Measurements from ENCODE around the gene BCL11A. TPM values are rescaled to one million over a fixed set of nuclear protein-coding genes. Genes with fewer than 3 reads are reported as not detected.

Gene BCL11A
- total and polyA plus RNA-seq, 4 donors, result 0.08 to 8.5 (median 0.47) TPM

DNA sequence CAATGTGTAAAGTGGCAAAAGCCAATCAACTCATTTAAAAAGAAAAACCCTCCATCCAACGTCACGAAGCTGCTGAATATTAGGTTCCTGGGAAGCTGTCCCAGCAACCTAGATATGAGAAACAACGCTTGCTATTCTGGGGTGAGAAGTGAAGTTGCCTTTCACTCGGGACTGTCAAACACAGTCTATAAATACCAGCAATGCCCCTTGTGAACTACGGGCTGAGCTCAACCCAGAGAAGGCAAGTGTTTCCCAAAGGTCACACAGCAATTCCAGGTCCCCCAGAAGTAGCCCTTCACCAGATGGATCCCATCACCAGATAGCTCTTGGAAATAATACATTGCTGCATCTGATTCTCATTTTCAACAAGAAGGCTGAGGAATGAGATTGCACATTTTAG lies 67.9 kb downstream of the BCL11A start (continued):
- TF ChIP-seq, protein P1, sequence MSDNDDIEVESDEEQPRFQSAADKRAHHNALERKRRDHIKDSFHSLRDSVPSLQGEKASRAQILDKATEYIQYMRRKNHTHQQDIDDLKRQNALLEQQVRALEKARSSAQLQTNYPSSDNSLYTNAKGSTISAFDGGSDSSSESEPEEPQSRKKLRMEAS (IDR thresholded peaks at IDR 0.05), result no peak
- TF ChIP-seq GABPA (IDR thresholded peaks at IDR 0.05 in 1 of 2, conservative IDR thresholded peaks at IDR 0.05 in 1 of 2), result no peak
- no peak for TF ChIP-seq FOXA1 (IDR thresholded peaks at IDR 0.05)

DNA sequence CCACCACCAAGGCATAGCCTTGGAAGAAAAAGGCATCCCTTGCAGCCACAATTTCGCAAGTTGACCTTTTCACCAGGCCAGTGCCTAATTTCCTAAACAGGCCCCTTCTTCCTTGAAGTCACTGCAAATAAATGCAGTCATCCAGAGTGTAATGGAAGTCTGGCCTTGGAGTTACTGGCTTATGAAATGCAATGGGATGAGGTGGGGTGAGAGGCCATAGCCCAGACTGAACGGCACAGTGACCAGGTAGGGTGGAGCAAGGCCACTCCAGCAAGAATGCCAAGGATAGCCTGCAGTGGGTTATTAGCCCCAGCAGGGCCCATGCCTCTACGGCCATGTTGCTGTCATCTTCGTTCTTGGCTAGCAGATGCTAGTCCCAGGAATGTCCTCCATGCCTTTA lies 68.4 kb downstream of the BCL11A start:
- 86% methylated on average over 4 of the region's 4 CpGs for whole genome bisulfite sequencing
- Histone ChIP-seq H3K9me3 (ENCODE audit: control insufficient read depth in 4 of 4, low read length in 3 of 4) (no peaks in the 10 kb centered on the region), H3K36me3 (ENCODE audit: control insufficient read depth in 4 of 4, insufficient read depth in 3 of 4, low read depth in 1 of 4, low read length in 3 of 4) (no peaks in the 10 kb centered on the region), H3K4me1 (ENCODE audit: control insufficient read depth in 4 of 4, insufficient read depth in 4 of 4, low read length in 3 of 4) (peaks cover 3 to 15% (median 13%) of the 10 kb centered on the region in 4 donors), H3K9ac (ENCODE audit: low read depth in 1 of 2, low read length in 2 of 2) (no peak overlapping the region), H3K4me3 (ENCODE audit: low read depth in 1 of 3, low read length in 3 of 3) (no peak overlapping the region), H3K27ac (ENCODE audit: low read depth in 1 of 2, low read length in 2 of 2) (no peak overlapping the region), H3K27me3 (ENCODE audit: control insufficient read depth in 4 of 4, insufficient read depth in 4 of 4, low read length in 3 of 4) (no peaks in the 10 kb centered on the region)
- no peak for DNase-seq (ENCODE audit: low spot score)
- TF ChIP-seq SP1 (IDR thresholded peaks at IDR 0.05) (no peak), GABPA (IDR thresholded peaks at IDR 0.05 in 1 of 2, conservative IDR thresholded peaks at IDR 0.05 in 1 of 2) (no peak), YY1 (IDR thresholded peaks at IDR 0.05) (no peak), JUND (IDR thresholded peaks at IDR 0.05) (no peak), RAD21 (IDR thresholded peaks at IDR 0.05) (no peak)

DNA sequence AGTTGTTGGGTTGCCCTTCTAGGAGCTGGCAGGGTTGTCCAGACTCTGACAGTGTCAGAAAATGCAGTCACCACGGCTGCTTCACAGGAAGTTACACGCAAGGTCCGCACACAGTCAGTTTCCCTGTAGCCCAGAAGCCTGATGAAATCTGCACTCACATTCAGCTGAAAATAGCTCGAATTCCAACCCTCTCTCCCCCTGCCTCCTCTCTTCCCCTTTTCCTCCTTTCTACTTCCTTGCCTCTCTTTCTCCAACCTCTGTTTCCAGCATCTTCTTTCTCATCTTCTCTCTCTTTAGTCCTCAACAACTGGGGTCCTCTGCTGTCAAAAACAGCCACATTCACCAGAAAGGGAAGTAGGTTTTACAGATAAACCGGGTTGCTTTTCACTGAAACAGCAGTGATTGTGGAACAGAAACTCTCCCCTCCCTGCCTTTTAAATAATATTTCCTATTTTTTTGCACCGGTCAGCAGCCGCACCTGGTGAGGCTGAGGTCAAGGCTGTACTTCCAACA lies 69.3 kb downstream of the BCL11A start:
- no peak overlapping the region for H3K27ac ChIP-seq (ENCODE audit: low read depth in 1 of 2, low read length in 2 of 2)
- no peaks in the 10 kb centered on the region for H3K36me3 ChIP-seq (ENCODE audit: control insufficient read depth in 4 of 4, insufficient read depth in 3 of 4, low read depth in 1 of 4, low read length in 3 of 4)
- no peaks in the 10 kb centered on the region for H3K9me3 ChIP-seq (ENCODE audit: control insufficient read depth in 4 of 4, low read length in 3 of 4)
- no peak overlapping the region for H3K9ac ChIP-seq (ENCODE audit: low read depth in 1 of 2, low read length in 2 of 2)
- H3K4me3 ChIP-seq (ENCODE audit: low read depth in 1 of 3, low read length in 3 of 3), result no peak overlapping the region
- TF ChIP-seq, protein P2, sequence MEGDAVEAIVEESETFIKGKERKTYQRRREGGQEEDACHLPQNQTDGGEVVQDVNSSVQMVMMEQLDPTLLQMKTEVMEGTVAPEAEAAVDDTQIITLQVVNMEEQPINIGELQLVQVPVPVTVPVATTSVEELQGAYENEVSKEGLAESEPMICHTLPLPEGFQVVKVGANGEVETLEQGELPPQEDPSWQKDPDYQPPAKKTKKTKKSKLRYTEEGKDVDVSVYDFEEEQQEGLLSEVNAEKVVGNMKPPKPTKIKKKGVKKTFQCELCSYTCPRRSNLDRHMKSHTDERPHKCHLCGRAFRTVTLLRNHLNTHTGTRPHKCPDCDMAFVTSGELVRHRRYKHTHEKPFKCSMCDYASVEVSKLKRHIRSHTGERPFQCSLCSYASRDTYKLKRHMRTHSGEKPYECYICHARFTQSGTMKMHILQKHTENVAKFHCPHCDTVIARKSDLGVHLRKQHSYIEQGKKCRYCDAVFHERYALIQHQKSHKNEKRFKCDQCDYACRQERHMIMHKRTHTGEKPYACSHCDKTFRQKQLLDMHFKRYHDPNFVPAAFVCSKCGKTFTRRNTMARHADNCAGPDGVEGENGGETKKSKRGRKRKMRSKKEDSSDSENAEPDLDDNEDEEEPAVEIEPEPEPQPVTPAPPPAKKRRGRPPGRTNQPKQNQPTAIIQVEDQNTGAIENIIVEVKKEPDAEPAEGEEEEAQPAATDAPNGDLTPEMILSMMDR (IDR thresholded peaks at IDR 0.05; ENCODE audit: low read depth, low read length, missing input control), result no peak
- TF ChIP-seq SP1 (IDR thresholded peaks at IDR 0.05) (no peak), TAF1 (conservative IDR thresholded peaks at IDR 0.05) (no peak), RAD21 (IDR thresholded peaks at IDR 0.05) (no peak), GABPA (IDR thresholded peaks at IDR 0.05 in 1 of 2, conservative IDR thresholded peaks at IDR 0.05 in 1 of 2) (no peak), JUND (IDR thresholded peaks at IDR 0.05) (no peak)
- DNase-seq (ENCODE audit: low spot score), result no peak
- 63% methylated on average over 7 of the region's 7 CpGs for WGBS
- no peaks in the 10 kb centered on the region for H3K27me3 ChIP-seq (ENCODE audit: control insufficient read depth in 4 of 4, insufficient read depth in 4 of 4, low read length in 3 of 4)
- H3K4me1 ChIP-seq (ENCODE audit: control insufficient read depth in 4 of 4, insufficient read depth in 4 of 4, low read length in 3 of 4), result peaks cover 3 to 16% (median 13%) of the 10 kb centered on the region in 4 donors

DNA sequence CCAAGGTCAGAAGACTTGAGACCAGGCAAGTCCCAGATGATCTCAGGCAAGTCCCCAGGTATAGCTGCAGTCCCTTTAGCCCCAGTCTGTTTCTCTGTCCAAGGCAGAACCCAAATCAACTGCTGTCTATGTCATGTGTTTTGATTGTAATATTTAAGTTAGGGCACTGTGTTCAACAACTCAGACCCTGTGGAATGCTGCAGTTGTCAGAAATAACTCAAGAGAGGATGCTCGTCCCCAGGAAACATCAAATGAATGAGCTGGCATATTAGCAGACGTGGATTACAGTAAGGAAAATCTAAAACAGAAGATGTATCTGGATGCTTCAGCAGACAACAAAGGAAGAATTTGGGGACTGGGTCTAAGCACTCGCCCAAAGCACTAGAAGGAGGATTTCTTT lies 70.1 kb downstream of the BCL11A start:
- H3K9me3 ChIP-seq (ENCODE audit: control insufficient read depth in 4 of 4, low read length in 3 of 4), result no peaks in the 10 kb centered on the region
- no peak overlapping the region for H3K27ac ChIP-seq (ENCODE audit: low read depth in 1 of 2, low read length in 2 of 2)
- DNase-seq (ENCODE audit: low spot score), result no peak
- no peak overlapping the region for H3K9ac ChIP-seq (ENCODE audit: low read depth in 1 of 2, low read length in 2 of 2)
- no peaks in the 10 kb centered on the region for H3K27me3 ChIP-seq (ENCODE audit: control insufficient read depth in 4 of 4, insufficient read depth in 4 of 4, low read length in 3 of 4)
- 80% methylated on average over 3 of the region's 3 CpGs for WGBS
- peaks cover 3 to 16% (median 13%) of the 10 kb centered on the region in 4 donors for H3K4me1 ChIP-seq (ENCODE audit: control insufficient read depth in 4 of 4, insufficient read depth in 4 of 4, low read length in 3 of 4)
- no peak for TF ChIP-seq HNF4G (IDR thresholded peaks at IDR 0.05)
- TF ChIP-seq FOXA2 (IDR thresholded peaks at IDR 0.05), result no peak
- no peak for TF ChIP-seq RAD21 (IDR thresholded peaks at IDR 0.05)
- TF ChIP-seq EGR1 (IDR thresholded peaks at IDR 0.05; ENCODE audit: low read depth in 2 of 2), result no peak
- no peak for TF ChIP-seq YY1 (IDR thresholded peaks at IDR 0.05)
- TF ChIP-seq, protein P3, sequence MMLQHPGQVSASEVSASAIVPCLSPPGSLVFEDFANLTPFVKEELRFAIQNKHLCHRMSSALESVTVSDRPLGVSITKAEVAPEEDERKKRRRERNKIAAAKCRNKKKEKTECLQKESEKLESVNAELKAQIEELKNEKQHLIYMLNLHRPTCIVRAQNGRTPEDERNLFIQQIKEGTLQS (IDR thresholded peaks at IDR 0.05), result no peak
- TF ChIP-seq, protein P4, sequence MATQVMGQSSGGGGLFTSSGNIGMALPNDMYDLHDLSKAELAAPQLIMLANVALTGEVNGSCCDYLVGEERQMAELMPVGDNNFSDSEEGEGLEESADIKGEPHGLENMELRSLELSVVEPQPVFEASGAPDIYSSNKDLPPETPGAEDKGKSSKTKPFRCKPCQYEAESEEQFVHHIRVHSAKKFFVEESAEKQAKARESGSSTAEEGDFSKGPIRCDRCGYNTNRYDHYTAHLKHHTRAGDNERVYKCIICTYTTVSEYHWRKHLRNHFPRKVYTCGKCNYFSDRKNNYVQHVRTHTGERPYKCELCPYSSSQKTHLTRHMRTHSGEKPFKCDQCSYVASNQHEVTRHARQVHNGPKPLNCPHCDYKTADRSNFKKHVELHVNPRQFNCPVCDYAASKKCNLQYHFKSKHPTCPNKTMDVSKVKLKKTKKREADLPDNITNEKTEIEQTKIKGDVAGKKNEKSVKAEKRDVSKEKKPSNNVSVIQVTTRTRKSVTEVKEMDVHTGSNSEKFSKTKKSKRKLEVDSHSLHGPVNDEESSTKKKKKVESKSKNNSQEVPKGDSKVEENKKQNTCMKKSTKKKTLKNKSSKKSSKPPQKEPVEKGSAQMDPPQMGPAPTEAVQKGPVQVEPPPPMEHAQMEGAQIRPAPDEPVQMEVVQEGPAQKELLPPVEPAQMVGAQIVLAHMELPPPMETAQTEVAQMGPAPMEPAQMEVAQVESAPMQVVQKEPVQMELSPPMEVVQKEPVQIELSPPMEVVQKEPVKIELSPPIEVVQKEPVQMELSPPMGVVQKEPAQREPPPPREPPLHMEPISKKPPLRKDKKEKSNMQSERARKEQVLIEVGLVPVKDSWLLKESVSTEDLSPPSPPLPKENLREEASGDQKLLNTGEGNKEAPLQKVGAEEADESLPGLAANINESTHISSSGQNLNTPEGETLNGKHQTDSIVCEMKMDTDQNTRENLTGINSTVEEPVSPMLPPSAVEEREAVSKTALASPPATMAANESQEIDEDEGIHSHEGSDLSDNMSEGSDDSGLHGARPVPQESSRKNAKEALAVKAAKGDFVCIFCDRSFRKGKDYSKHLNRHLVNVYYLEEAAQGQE (IDR thresholded peaks at IDR 0.05), result no peak
- TF ChIP-seq SP1 (IDR thresholded peaks at IDR 0.05), result no peak
- TF ChIP-seq, protein P1 (IDR thresholded peaks at IDR 0.05), result no peak
- H3K36me3 ChIP-seq (ENCODE audit: control insufficient read depth in 4 of 4, insufficient read depth in 3 of 4, low read depth in 1 of 4, low read length in 3 of 4), result no peaks in the 10 kb centered on the region
- no peak overlapping the region for H3K4me3 ChIP-seq (ENCODE audit: low read depth in 1 of 3, low read length in 3 of 3)

All from liver (tissue), 9 donors.